HG03045 (cell line): Measurements from ENCODE around the gene PPP1R16B.
"Not testable (repeated sequence)": the region's sequence is repeated elsewhere in the genome, so short reads cannot be mapped to it uniquely, and the experiment has no call there.

Source experiments
- ATAC-seq: cut with Tn5 transposase; IDR thresholded peaks from one replicate; pipeline ENCODE4 v1.9.1; 2021; ENCODE audit warnings: mild to moderate bottlenecking, moderate library complexity; ENCODE audit not compliant: unreplicated experiment

PPP1R16B gene

DNA sequence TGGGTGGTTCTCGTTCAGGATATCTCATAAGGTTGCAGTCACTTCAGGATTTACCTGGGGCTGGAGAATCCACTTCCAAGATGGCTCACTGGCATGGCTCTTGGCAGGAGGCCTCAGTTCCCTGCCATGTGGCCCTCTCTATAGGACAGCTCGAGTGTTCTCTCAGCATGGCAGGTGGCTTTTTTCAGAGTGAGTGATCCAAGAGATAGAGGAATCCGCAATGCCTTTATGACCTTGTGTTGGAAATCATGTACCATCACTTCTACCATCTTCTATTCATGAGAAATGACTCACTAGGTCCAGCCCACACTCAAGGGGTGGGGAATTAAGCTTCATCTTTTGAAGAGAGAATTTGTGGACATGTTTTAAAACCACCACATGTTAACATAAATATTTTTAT lies 37.8 kb downstream of the PPP1R16B start:
- ATAC-seq: no peak

DNA sequence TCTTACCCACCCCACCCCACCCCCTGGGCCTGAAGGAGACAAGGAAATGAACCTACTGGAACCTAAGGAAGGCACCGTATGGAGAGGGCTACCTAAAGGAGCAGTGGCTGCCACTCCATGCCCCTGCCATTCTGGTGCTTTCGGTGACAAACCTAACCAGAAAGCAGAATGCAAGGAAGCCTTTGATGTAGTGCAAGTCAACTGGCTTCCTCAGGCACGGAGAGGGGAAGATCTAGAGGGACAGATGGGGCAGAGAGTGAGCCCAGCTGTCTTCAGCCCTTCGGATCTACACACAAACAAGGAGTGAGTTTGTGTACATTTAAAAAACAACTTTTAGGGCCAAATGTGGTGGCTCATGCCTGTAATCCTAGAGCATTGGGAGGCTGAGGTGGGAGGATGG lies 39.5 kb downstream of the PPP1R16B start:
- no peak for ATAC-seq

DNA sequence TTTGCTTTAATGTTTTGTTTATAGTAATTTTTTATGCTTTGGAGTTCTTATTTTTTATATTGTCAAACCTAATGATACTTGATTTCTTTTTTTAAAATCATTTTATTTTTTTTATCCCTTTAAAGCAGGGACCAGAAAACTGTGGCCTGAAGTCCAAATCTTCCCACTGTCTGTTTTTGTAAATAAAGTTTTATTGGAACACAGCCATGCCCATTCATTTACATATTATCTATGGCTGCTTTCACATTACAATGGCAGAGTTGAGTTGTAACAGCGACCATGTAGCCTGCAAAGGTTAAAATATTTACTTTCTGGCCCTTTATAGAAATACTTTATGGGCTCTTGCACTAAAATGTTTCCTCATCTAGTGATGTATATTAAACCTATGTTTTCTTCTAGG lies 42.3 kb downstream of the PPP1R16B start:
- ATAC-seq: no peak

DNA sequence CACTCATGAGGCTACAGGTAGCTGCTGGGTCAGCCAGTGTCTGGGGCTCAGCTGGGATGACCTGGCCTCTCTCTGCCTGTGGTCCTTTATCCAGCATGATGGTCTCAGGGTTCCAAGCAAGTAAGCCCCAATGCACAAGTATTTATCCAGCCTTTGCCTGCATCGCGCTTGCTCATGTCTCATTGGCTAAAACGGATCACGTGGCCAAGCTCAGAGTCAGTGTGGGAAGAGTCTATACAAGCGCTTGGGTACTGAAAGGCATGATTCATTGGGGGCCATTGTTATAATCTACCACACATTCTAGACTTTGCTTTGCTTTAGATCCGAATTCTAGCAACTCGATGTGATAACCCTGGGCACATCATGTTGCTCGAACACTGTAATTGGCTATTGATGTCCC lies 48.3 kb downstream of the PPP1R16B start:
- no peak for ATAC-seq

DNA sequence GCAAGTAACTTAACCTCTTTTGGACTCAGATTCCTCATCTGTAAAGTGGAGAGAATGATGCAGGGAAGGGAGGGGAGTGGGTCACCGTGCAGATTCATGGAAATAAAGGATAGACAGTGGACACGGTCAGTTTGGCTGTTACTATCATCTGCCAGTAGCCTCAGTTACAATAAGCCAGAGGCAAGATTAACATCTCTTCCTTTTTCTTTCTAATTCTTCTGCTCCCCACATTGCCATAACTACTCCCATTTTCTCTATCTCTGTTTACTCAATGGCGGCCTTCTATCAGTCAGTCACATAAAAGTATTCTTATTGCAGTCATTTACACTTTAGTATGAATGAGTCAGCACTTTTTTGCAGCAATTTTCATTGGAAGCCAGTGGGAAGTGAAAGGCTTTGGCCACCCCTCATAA lies 49.2 kb downstream of the PPP1R16B start:
- no peak for ATAC-seq

DNA sequence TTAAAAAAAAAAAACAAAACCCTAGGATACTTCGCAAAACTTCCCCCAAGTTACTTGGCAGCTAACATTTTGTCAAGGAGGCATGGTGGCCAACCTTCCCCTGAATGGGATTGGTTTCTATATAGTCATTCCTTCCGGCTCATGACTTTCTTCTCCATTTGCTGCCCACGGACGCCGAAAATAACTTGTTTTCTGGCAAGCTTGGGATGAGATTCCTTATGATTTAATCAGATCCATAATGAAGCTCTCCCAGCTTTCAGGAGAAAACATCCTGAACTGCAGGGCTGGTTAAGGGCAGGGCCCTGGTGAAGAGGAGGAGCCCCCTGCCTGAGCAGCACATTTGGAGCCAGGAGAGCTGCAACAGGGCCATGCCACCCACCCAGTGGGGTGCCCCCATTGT lies 49.9 kb downstream of the PPP1R16B start:
- no peak for ATAC-seq

DNA sequence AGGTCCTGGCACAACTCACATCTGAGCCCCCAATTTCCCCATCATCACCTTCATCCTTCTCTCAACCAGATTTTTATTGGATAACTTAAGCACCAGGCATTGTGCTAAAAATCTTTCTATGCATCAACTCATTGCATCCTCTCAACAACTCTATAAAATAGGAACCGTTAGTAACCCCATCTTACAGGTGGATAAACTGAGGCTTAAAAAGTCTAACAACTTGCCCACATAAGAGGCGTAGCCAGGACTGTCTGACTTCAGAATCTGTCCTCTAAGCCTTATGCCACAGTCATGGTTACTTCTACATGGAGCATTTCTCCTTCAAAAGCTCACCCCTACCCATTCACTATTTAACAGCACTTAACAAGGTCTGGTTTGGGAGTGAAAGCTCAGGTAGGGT lies 51.1 kb downstream of the PPP1R16B start:
- no peak for ATAC-seq

DNA sequence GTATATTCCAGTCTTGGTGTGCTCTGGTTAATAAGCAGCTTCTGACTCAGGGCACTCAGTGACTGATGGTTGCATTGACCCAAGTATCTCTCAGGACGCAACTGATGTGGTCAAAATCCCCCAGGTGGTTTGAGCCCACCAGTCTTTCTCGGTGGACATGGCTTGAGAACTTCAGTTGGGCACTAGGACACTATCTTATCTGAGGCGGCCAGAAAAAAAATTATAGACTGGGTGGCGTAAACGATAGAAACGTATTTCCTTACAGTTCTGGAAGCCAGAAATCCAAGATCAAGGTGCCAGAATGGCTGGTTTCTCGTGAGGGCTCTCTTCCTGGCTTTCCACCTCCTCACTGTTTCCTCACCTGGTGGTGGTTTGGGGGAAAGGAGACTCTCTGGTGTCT lies 52.2 kb downstream of the PPP1R16B start:
- no peak for ATAC-seq

DNA sequence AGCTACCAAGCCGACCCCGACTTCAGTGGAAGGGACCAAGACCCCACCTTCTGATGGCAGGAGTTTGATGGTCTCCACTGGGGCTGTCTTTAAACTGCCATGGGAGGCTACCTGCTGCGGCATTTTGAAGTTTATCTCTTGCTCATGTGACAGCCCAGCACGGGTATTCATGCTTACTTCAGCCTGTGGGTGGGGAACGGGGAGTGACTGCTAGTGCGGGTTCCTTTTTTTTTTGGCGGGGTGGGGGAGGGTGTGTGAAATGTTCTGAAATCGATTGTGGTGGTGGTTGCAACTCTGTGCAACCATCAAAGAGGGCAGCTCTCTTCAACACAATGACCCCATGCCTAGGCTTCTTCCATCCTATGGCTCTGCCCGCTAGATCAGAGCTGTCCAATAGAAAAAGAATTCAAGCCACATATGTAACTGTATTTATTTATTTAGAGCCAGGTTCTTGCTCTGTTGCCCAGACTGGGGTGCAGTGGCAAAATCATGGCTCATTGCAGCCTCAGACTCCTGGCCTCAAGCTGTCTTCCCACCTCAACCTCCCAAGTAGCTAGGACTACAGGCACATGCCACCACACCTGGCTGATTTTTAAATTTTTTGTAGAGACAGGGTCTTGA lies 53.7 kb downstream of the PPP1R16B start:
- no peak for ATAC-seq

DNA sequence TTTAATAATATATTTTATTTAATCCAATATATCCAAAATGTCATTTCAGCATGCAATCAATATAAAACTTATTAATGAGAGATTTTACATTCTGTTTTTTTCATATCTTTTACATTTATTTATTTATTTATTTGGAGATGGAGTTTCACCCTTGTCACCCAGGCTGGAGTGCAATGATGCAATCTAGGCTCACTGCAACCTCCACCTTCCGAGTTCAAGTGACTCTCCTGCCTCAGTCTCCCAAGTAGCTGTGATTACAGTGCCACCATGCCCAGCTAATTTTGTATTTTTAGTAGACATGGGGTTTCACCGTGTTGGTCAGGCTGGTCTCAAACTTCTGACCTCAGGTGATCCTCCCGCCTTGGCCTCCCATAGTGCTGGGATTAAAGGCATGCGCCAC lies 54.4 kb downstream of the PPP1R16B start:
- ATAC-seq: not testable (repeated sequence)

DNA sequence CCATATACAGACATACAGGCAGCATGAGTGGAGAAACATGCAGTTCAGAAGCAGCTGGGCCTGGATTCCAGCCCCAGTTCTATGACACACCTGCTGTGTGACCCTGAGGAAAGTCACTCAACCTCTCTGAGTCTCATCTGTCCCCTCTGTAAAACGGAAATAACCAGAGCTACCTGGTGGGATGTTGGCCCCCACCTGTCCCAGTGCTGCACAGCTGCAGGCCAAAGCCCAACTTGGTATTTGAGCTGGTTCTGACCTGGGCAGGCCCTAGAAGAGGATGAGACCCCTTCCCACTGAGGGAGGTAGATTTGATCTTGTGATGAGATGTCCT lies 55.5 kb downstream of the PPP1R16B start:
- no peak for ATAC-seq

DNA sequence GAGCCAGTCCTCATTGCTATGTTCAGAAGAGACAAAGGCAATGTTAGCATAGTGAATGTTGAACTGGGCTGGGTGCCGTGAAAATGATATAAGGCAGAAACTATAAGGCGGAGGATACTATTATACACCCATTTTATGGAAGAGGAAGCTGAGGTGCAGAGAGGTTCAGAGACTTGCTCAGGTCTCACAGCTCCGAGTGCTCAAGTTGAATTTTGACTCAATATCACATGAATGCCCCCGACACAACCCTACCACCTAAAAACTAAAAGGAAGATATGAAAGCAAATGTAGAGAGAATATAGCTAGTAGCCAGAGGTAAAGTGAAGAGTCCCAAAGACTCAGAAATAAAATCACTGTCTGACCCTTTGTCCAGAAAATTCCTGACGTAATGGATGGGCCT lies 56.7 kb downstream of the PPP1R16B start:
- ATAC-seq: no peak

DNA sequence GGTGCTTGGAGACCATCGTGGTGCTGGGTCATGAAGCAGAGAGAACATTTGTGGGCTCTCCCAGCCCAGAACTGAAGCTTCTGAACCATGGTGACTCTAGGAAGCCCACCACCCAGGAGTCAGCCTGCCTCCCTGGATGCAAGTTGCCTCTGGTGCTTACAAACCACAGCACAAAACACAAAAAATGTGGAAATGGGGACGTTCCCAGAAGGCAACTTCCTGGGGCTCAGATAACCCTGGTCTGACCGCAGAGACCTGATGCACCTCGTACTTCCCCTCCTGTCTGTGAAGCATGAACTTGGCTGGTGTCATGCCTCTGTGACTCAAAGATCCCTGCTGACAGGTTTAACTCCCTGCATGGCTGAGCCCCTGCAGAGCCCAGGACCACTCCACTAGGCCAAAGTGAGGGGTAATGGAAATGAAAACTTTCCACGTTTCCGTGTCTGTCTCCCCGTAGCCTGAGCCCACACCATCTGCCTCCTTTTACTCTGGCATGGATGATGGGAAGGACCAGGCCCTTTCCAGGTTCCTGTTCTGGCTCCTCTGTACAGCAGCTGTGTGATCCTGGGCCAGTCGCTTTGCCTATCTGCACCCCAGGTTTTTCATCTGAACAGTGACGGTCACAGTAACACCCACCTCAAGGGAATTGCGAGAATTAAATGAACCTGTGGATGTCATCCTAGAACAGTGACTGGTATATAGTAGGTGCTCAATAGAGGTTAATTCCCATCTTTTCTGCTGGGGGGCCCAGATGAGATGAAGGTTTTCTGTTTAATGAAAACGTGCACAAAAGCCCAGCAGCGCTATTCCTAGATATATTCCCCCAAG lies 57.7 kb downstream of the PPP1R16B start:
- ATAC-seq: peak; percentile 64

DNA sequence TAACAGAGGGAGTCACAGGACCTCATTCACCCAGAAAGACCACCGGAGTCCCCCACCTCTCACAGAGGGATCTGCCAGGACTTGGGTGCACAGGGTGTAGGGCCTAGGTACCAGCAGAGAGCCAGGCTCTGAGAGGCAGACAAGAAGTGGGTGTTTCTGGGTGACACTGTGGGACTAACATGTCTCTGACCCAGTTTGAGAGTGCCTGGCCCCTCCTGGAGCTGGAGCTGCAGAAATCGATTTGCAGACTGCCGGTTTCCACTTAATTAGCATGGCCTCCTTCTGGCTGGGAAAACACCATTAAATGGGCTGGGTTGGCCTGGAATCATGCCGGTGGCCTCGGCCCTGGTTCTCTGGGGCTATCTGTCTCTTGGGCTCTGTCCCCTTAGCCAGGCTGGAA lies 59.2 kb downstream of the PPP1R16B start:
- no peak for ATAC-seq

DNA sequence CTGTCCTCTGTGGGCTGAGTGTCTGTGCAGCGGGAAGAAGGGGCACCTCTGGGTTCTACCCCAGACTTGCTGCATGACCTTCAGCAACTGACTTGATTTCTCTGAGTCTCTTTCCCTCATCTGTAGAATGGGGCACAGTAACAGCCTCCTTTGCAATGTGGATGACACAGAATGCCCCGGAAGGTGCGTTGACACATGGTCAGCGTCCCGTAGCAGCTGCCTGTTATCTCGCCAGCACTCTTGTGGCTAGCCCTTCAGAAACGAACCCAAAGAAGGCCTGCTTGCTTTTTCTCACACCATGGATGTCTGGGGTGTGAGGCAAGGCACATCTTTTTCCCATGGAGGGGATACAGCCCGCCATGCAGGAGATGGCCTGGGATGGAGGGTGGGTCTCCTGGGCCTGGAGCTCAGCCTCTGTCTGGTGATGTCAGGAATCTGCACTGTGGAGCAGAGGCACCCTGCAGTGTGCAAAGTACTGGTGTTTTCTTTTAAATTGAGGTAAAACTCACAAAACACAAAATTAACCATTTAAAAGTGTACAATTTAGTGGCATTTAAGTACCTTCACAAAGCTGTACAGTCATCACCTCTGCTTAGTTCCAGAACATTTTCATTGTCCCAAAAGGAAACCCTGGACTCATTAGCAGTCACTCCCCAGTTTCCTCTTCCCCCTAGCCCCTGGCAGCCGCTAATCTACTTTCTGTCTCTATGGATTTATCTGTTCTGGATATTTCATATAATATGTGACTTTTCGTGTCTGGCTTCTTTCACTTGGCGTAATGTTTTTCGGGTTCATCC lies 61.0 kb downstream of the PPP1R16B start:
- ATAC-seq: no peak

DNA sequence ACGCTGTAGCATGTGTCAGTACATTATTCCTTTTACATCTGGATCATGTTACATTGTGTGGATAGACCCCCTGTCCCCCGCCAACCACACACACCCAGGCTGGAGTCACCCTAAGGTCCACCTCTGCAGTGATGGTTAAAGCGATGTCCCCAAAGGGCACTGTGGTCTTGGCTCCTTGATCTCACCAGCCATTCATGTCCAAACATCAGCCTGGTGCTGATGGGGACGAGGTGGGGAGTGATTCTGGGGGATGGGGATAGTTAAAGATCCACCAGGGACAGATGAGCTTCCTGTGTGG lies 61.5 kb downstream of the PPP1R16B start:
- no peak for ATAC-seq

DNA sequence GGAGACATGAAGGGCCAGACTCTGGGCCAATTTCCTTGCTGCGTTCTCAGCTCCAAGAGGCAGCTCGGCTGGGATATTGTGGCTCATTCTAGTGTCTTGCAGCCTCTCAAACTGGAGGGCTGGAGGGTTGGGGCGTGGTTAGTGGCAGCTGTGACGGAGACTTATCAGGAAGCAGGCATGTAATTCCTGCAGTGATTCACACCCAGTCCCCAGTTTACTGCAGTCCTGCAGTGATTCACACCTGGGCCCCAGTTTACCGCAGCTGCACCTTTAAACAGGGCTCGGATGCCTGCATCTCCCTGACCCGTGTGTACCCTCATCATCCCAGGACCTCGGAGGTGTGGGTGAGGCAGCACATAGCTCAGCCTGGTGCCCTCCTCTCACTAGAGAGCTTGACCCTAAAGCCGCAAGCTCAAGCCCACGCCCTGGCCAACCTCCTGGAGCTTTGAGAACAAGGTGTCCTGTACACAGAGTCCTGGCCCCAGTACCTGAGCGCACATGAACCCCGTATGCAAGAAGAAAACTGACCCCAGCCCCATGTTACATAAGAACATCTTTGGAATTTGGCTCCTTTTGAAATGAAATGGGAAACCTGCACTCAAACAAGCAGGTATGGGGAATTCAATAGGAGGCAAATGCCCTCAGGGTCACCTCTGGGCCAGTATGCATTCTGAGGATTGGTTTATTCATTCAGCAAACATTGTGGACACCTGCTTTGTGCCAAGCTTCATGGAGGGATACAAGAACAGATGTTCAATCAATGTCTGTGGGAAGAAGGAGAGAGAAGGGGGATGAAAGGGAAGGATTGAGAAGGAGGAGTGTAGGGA lies 65.4 kb downstream of the PPP1R16B start:
- ATAC-seq: no peak

DNA sequence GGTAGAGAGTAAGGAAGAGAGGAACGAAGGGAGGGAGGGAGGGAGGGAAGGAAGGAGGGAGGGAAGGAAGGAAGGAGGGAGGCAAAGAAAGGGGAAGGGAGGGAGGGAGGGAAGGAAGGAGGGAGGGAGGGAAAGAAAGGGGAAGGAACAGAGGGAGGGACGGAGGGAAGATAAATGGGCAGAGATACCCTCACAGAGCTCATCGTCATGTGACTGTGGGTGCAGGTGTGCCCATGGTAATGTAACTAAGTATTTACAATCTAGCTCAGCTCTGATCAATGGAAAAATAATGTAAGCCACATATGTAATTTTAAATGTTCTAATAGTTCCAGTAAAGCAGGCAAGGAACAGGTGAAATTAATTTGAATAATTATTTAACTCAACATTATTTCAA lies 66.1 kb downstream of the PPP1R16B start:
- no peak for ATAC-seq

DNA sequence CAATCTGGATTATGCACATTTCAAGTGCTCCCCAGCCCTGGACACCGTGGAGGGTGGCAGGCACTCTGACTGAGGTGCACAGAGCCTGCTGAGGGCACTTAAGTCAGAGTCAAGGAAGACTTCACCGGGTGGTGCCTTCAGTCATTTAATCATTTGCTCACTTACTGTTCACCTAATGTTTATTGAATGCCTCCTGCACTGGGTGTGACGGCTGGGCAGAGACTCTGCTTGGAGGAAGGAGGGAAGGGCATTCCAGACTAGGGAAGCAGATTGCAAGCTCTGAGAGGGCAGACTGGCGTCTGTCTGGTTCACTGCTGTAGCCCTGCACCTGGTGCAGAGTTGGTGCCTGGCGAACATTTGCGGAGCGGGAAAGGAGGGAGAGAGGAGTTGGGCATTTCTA lies 66.5 kb downstream of the PPP1R16B start:
- ATAC-seq: no peak

DNA sequence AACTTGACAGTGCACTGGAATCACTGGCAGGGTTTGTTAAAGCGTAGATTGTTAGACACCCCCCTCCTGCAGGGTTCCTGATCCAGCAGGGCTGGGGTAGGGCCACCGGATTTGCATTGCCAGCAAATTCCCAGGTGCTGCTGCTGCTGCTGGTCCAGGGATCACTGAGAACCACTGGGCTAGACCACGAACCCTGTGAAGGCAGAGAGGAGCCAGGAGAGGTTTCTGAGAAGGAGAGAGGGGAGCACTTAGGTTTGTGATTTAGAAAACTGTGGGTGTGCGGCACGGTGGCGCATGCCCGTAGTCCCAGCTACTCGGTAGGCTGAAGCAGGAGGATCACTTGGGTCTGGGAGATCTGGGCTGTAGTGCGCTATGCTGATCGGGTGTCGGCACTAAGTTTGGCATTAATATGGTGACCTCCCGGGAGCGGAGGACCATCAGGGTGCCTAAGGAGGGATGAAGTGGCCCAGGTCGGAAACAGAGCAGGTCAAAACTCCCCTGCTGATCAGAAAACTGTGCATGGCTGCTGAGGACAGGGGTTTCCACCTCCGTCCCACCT lies 67.1 kb downstream of the PPP1R16B start:
- ATAC-seq: peak; percentile 4

DNA sequence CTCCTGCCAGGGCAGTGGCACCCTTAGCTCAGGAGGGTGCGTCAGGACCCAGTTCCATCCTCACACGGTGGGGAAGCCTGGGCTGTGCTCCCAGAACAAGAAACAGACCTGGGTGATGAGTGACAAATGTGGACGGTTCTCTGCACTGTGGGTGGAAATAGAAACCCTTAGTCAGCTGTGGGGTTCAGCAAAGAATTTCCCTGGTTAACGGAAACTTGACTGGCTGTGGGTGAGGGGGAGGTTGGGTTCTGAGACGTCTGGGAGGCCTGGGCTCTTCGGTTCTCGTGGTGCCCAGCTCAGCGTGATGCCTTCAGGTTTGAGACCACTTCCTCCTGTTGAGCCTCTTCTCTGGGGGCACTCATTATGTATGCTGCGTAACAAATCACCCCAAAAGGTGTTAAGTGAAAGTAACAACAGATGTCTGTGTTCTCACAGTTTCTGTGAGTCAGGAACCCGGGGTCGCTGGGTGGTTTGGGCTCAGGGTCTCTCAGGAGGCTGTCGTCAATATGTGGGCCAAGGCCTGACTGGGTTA lies 67.6 kb downstream of the PPP1R16B start:
- peak; percentile 47 for ATAC-seq
